Activated CD8-positive, alpha-beta T cell treated with anti-CD3 and anti-CD28 coated beads, Interleukin-2, amount 10 ng/mL, durations not matched to agents 7 days and 5 days (primary cell): Measurements from ENCODE around the gene APLF. TPM values are rescaled to one million over a fixed set of nuclear protein-coding genes. Genes with fewer than 3 reads are reported as not detected.
"Not testable (repeated sequence)": the region's sequence is repeated elsewhere in the genome, so short reads cannot be mapped to it uniquely, and the experiment has no call there.

Experiments used
- ATAC-seq: fragments of 150-1000 bp; cut with Tn5 transposase; one replicate; pipeline ENCODE4 v1.10.0; 2021; ENCODE audit warnings: moderate library complexity
- CTCF ChIA-PET: fragments of 350-600 bp; sonication (Branson Sonifier 250); formaldehyde crosslinking; loops from one replicate; lab custom pipeline; 2021; ENCODE audit warnings: antibody characterized with exemption; lab: Charles Lee
- POLR2A ChIA-PET: fragments of 350-600 bp; sonication (Branson Sonifier 250); formaldehyde crosslinking; loops from one replicate; lab custom pipeline; 2021; ENCODE audit warnings: antibody characterized with exemption; lab: Charles Lee
- DNase-seq: peaks from one replicate; pipeline ENCODE4 v3.0.0-alpha.2; 2020
- H3K27ac Mint-ChIP-seq: one replicate; pipeline ENCODE4 v1.8.0; 2021; ENCODE audit warnings: mild to moderate bottlenecking, mixed read lengths
- H3K27me3 Mint-ChIP-seq: one replicate; pipeline ENCODE4 v1.8.0; 2021; ENCODE audit warnings: low read depth, mixed read lengths
- H3K36me3 Mint-ChIP-seq: one replicate; pipeline ENCODE4 v1.8.0; 2021; ENCODE audit warnings: low read depth, mixed read lengths
- H3K4me1 Mint-ChIP-seq: one replicate; pipeline ENCODE4 v1.8.0; 2021; ENCODE audit warnings: low read depth, mixed read lengths
- H3K4me3 Mint-ChIP-seq: one replicate; pipeline ENCODE4 v1.8.0; 2021; ENCODE audit warnings: mild to moderate bottlenecking, mixed read lengths
- H3K9me3 Mint-ChIP-seq: one replicate; pipeline ENCODE4 v1.8.0; 2022; ENCODE audit warnings: mixed read lengths; ENCODE audit not compliant: insufficient read depth
- total RNA-seq, 2 experiments: library from RNA; stranded (reverse); gene quantifications; one replicate each; pipeline ENCODE4 v1.2.3, GENCODE V29; 2021

APLF gene
- total RNA-seq, 2 experiments from 2014 or later = 2.2 to 2.6 TPM

DNA sequence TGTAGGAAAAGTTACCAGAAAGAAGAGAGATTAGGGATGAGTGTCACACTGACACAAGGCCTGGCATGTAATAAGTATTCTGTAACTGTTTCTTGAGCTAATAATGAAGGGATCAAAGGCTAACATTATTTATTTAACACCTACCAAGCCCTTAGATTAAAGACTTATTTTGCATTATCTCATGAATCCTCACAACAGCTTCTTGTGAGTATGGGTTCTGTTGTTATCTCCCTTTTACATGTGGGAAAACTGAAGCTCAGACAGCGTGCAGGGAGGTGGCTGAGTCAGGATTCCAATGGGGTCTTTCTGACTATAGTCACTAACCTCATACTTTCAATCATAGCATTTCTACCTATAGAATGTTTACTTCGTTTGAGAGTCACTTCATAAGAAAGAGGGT lies 97.0 kb downstream of the APLF start:
- Mint-ChIP-seq H3K4me1 (no peaks in the 10 kb centered on the region), H3K27me3 (no peaks in the 10 kb centered on the region), H3K9me3 (no peaks in the 10 kb centered on the region), H3K36me3 (no peaks in the 10 kb centered on the region), H3K4me3 (no peak overlapping the region), H3K27ac (no peak overlapping the region)
- CTCF ChIA-PET = no interaction called here
- ATAC-seq (no peak), DNase-seq (no peak)
- POLR2A ChIA-PET = no interaction called here

DNA sequence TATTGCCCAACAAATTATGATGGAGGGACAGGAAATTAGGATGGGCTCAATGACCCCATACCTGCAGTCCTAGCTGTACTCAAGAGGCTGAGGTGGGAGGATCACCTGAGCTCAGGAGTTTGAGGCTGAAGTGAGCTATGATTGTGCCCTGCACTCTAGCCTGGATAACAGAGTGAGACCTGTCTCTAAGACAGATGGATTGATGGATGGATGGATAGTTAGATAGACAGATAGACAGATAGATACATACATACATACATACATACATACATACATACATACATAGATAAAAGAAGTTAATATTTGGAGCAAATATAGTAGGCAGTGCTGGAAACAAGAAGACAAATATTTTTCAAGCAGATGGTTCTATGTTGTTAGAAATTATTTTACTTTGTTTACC lies 97.9 kb downstream of the APLF start:
- no peak overlapping the region for H3K4me3 Mint-ChIP-seq
- no peaks in the 10 kb centered on the region for H3K36me3 Mint-ChIP-seq
- ChIA-PET CTCF (no interaction called here), POLR2A (no interaction called here)
- H3K27me3 Mint-ChIP-seq = no peaks in the 10 kb centered on the region
- H3K9me3 Mint-ChIP-seq = no peaks in the 10 kb centered on the region
- DNase-seq (no peak), ATAC-seq (no peak)
- no peak overlapping the region for H3K27ac Mint-ChIP-seq
- no peaks in the 10 kb centered on the region for H3K4me1 Mint-ChIP-seq

DNA sequence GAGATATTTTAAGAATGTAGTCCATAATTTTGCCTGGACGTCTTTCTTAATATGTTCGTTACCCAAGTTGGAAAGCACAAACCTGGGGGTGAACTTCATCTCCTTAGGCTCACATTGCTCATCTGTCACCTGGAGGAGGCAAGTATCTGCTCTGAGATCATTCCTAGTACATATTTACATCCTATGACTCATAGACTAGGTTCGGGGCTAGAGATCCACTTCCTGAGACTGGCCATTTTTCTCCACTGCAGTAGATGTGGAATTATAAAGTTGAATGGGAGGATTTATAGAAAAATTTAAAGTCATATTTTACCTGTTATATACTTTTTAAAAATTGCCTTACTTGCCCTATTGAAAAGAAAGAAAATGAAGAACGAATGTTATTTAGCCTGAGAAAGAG lies 98.5 kb downstream of the APLF start:
- DNase-seq (no peak), ATAC-seq (no peak)
- H3K36me3 Mint-ChIP-seq = no peaks in the 10 kb centered on the region
- H3K9me3 Mint-ChIP-seq = no peaks in the 10 kb centered on the region
- ChIA-PET CTCF (no interaction called here), POLR2A (no interaction called here)
- no peak overlapping the region for H3K27ac Mint-ChIP-seq
- no peaks in the 10 kb centered on the region for H3K27me3 Mint-ChIP-seq
- H3K4me3 Mint-ChIP-seq = no peak overlapping the region
- H3K4me1 Mint-ChIP-seq = no peaks in the 10 kb centered on the region

DNA sequence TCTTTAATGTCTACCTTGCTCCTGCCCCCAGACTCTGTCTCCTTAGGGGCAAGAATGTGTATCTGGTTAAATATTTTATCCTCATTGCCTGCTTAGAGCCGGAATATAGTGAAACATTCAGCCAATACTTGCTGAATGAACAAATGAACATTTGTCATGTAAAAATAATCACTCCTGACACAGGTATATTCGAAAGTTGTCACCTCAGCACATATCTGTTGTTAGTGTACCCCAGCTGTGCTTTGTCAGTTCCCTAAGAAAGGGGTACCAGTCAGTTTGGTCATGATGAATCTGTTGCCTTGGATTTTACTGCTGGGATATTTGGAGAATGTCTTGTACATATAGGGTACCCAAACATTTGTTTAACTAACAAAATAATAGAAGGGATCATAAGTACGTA lies 99.0 kb downstream of the APLF start:
- no peaks in the 10 kb centered on the region for H3K9me3 Mint-ChIP-seq
- ChIA-PET POLR2A (no interaction called here), CTCF (no interaction called here)
- H3K4me1 Mint-ChIP-seq = no peaks in the 10 kb centered on the region
- H3K4me3 Mint-ChIP-seq = no peak overlapping the region
- no peaks in the 10 kb centered on the region for H3K36me3 Mint-ChIP-seq
- no peak overlapping the region for H3K27ac Mint-ChIP-seq
- H3K27me3 Mint-ChIP-seq = no peaks in the 10 kb centered on the region
- ATAC-seq = no peak
- no peak for DNase-seq

DNA sequence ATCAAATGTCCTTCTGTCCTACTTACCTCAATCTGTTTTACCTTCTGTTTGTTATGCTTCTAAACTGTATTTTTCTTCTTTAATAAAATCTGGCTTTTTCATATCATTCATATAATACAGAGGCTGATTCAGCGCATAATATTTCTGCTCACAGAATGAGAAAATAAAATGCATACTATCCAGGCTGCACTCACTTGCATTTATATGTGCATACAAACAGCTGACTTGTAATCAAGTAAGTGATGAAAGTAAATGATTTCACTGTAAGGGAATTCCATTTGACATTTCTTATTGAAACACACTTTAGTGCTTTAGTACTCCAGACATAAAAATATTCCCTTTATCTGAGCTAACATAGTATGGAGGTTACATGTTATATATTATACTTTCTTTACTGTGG lies 100.7 kb downstream of the APLF start:
- DNase-seq (no peak), ATAC-seq (no peak)
- H3K36me3 Mint-ChIP-seq = no peaks in the 10 kb centered on the region
- H3K27me3 Mint-ChIP-seq = no peaks in the 10 kb centered on the region
- CTCF ChIA-PET = no interaction called here
- no peaks in the 10 kb centered on the region for H3K9me3 Mint-ChIP-seq
- POLR2A ChIA-PET = no interaction called here
- no peaks in the 10 kb centered on the region for H3K4me1 Mint-ChIP-seq
- no peak overlapping the region for H3K27ac Mint-ChIP-seq
- H3K4me3 Mint-ChIP-seq = no peak overlapping the region

DNA sequence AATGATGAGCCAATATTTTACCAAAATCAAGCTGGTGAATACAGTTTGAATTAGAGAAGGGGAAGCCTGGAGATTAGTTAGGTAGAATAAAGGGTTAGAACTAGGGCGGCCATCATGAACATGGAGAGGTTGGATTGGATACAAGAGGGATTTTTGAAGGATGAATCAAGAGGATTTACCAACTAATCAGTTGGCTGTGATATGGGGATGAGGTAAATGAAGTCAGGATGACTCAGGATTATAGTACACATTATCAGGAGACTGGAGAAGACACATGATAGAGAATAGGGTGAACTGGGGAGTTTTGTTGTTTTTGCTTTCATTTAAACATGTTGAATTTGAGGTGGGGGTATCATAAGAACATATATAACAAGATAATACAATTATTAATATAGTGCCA lies 102.2 kb downstream of the APLF start:
- POLR2A ChIA-PET = no interaction called here
- H3K4me1 Mint-ChIP-seq = no peaks in the 10 kb centered on the region
- ATAC-seq (no peak), DNase-seq (no peak)
- CTCF ChIA-PET = interaction anchor here (1.0 kb wide), 1 partner anchor 26 kb away, joined by 4 read pairs; no protein-coding TSS in a partner anchor
- no peak overlapping the region for H3K4me3 Mint-ChIP-seq
- no peak overlapping the region for H3K27ac Mint-ChIP-seq
- no peaks in the 10 kb centered on the region for H3K27me3 Mint-ChIP-seq
- H3K9me3 Mint-ChIP-seq = no peaks in the 10 kb centered on the region
- H3K36me3 Mint-ChIP-seq = no peaks in the 10 kb centered on the region

DNA sequence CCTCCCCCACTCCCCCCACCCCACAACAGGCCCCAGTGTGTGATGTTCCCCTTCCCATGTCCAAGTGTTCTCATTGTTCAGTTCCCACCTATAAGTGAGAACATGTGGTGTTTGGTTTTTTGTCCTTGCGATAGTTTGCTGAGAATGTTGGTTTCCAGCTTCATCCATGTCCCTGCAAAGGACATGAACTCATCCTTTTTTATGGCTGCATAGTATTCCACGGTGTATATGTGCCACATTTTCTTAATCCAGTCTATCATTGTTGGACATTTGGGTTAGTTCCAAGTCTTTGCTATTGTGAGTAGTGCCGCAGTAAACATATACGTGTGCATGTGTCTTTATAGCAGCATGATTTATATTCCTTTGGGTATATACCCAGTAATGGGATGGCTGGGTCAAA lies 103.0 kb downstream of the APLF start:
- H3K4me3 Mint-ChIP-seq, H3K36me3 Mint-ChIP-seq, POLR2A ChIA-PET, CTCF ChIA-PET, H3K27ac Mint-ChIP-seq, ATAC-seq, H3K9me3 Mint-ChIP-seq, H3K4me1 Mint-ChIP-seq, H3K27me3 Mint-ChIP-seq, DNase-seq: not testable (repeated sequence)

DNA sequence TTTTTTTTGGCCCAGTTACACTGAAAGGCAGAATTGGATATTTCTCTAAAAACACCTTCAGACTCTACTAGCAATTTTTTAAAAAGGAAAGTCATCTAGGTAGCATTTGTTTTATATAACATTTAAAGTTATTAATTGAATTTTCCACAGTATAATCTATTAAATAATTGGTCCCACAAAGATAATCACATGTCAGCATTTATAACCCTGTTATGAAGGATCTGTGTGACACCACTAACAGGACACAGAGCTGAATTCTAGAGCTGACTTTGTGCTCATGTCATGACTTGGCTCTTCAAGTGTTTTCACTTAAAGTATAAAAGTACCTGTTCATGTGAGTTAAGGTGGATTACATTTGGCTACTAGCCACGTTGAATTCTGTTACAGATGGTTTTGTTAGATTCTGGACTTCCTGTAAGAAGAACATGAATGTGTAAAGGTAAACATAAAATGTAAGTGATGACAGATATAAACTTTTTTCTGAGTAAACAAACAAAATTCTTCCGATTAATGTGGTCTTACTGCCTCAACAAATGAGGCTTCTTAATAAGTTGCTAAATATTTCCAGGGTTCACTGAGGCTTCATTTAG lies 106.9 kb downstream of the APLF start:
- Mint-ChIP-seq H3K9me3 (no peaks in the 10 kb centered on the region), H3K4me3 (no peak overlapping the region), H3K27ac (no peak overlapping the region), H3K27me3 (no peaks in the 10 kb centered on the region), H3K4me1 (no peaks in the 10 kb centered on the region), H3K36me3 (no peaks in the 10 kb centered on the region)
- CTCF ChIA-PET = interaction anchor here (4.3 kb wide), 1 partner anchor 21 kb away, joined by 18 read pairs; no protein-coding TSS in a partner anchor
- POLR2A ChIA-PET = interaction anchor here (0.6 kb wide), 1 partner anchor 14 kb away, joined by 4 read pairs; no protein-coding TSS in a partner anchor
- ATAC-seq (no peak), DNase-seq (no peak)

DNA sequence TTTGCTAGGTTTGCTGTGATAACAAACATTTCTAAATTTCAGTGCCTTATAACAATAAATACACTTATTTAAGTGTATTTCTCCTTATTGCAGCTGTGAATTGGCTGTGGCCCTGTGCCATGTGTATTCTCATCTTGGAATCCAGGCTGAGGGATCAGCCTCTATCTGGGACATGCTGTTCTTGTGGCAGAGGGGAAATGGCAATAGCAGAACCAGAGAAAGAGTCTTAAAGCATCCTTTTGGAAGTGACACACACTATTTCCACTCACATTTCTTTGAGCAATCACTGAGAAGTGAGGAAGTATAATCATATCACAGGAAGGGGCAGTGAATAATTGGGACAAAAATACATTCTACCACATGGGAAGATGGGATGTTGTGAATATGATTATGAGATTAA lies 109.8 kb downstream of the APLF start:
- H3K4me1 Mint-ChIP-seq = no peaks in the 10 kb centered on the region
- DNase-seq (no peak), ATAC-seq (no peak)
- ChIA-PET CTCF (interaction anchor here (4.3 kb wide), 1 partner anchor 18 kb away, joined by 18 read pairs; no protein-coding TSS in a partner anchor), POLR2A (no interaction called here)
- no peaks in the 10 kb centered on the region for H3K9me3 Mint-ChIP-seq
- H3K27ac Mint-ChIP-seq = no peak overlapping the region
- no peaks in the 10 kb centered on the region for H3K27me3 Mint-ChIP-seq
- H3K36me3 Mint-ChIP-seq = no peaks in the 10 kb centered on the region
- H3K4me3 Mint-ChIP-seq = no peak overlapping the region

DNA sequence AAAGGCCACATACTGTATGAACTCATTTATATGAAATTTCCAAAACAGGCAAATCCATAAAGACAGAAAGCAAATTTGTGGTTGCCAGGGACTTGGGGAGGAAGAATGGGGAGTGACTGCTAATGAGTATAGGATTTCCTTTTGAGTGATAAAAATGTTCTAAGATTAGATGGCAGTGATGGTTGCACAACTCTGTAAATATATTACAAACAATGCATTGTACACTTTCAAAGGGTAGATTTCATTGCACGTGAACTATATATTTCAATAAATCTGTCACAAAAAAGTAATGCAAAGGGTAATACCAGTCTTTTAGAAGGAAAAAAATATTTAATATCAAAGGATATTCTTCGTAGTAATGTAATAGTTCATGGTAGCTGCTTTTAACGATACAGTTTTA lies 112.3 kb downstream of the APLF start:
- Mint-ChIP-seq H3K36me3 (no peaks in the 10 kb centered on the region), H3K4me3 (no peak overlapping the region), H3K27ac (no peak overlapping the region), H3K27me3 (no peaks in the 10 kb centered on the region), H3K9me3 (no peaks in the 10 kb centered on the region), H3K4me1 (no peaks in the 10 kb centered on the region)
- ChIA-PET CTCF (interaction anchor here (1.2 kb wide), 1 partner anchor 15 kb away, joined by 8 read pairs; no protein-coding TSS in a partner anchor), POLR2A (no interaction called here)
- ATAC-seq (no peak), DNase-seq (no peak)

DNA sequence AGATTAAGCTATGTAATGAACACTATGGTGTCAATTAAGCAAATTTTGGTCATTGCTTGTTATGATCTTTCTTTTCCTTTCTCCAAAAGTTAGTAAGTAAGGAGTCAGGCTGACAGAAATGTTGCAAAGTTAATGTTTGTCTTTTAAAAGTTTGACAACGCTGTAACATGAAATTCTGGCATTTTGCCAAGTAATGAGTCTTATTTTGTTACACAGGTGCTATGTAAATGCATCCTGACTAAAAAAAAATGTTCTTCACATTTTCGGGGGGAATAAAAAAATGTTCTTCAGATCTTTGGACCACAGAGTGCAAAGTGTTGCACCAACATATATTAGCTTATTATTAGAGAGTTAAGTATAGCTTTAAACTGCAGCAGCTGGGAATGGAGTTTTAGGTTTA lies 121.2 kb downstream of the APLF start:
- Mint-ChIP-seq H3K4me3 (no peak overlapping the region), H3K27me3 (no peaks in the 10 kb centered on the region), H3K27ac (no peak overlapping the region), H3K36me3 (no peaks in the 10 kb centered on the region), H3K9me3 (no peaks in the 10 kb centered on the region), H3K4me1 (no peaks in the 10 kb centered on the region)
- ChIA-PET CTCF (interaction anchor here (2.7 kb wide), 1 partner anchor 101 kb away, joined by 6 read pairs; no protein-coding TSS in a partner anchor), POLR2A (no interaction called here)
- ATAC-seq = no peak
- no peak for DNase-seq

DNA sequence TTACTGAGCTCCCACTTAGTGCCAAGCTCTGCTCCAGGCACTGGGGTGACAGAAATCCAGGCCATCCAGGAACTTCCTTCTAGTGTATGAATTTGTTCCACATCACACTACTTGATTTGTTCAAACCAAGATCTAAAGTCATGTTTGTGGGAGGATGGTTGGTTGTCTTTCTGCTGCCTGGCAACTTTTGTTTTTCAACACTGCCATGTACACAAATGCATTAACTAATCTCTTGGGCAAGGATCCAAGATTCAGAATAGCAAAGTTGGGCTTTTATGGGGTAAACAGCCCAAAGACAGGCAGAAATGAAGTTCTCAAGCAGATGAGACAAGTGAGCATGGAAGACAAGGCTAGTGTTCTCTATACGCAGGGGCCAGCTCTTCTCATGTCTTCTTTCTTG lies 122.6 kb downstream of the APLF start:
- peaks cover 10% of the 10 kb centered on the region for H3K4me1 Mint-ChIP-seq
- no peaks in the 10 kb centered on the region for H3K36me3 Mint-ChIP-seq
- CTCF ChIA-PET = interaction anchor here (2.7 kb wide), 1 partner anchor 102 kb away, joined by 6 read pairs; no protein-coding TSS in a partner anchor
- POLR2A ChIA-PET = no interaction called here
- no peak for DNase-seq
- H3K9me3 Mint-ChIP-seq = no peaks in the 10 kb centered on the region
- H3K27me3 Mint-ChIP-seq = no peaks in the 10 kb centered on the region
- no peak for ATAC-seq
- no peak overlapping the region for H3K27ac Mint-ChIP-seq
- H3K4me3 Mint-ChIP-seq = no peak overlapping the region
